ENCODE measurements around the gene PTGES3L. TPM values are rescaled to one million over a fixed set of nuclear protein-coding genes. Genes with fewer than 3 reads are reported as not detected.

Gene PTGES3L
- total and polyA plus RNA-seq, 2 of the 13 experiments (the other 11 are each of a cell fraction or from before 2014, with no cell fraction given), result 1.2 to 2.9 TPM

- TF ChIP-seq MTF2 (CRISPR knock-in tag; IDR thresholded peaks at IDR 0.05; ENCODE audit: borderline replicate concordance) (peak; percentile 72; the same call in 1 of the 2 replicates), STAT6 (CRISPR knock-in tag; IDR thresholded peaks at IDR 0.05; ENCODE audit: borderline replicate concordance) (0 out of 2 replicates have a peak, but pooled peaks have one; percentile 57), PHF20 (CRISPR knock-in tag; IDR thresholded peaks at IDR 0.05) (peak; percentile 50)
These were observed 41.2 kb upstream of the PTGES3L start (continued) for GRCh38 chr17:43020789-43021740.

GRCh38 chr17:43020030-43020621 is 40.2 kb upstream of the PTGES3L start:
- CTCF ChIA-PET (ENCODE audit: low intra/inter-chr PET ratio, low total read pairs), result no interaction called here
- H3K4me2 ChIP-seq (ENCODE audit: low read depth, low read length), result peak overlapping the region; percentile 80
- H3K27me3 ChIP-seq (ENCODE audit: control insufficient read depth in 1 of 2, insufficient read depth in 2 of 2, low read length in 2 of 2), result no peaks in the 10 kb centered on the region; a peak in 1 of 5 replicates
- BruUV-seq (replicated peaks), result no TSS peak
- H3K4me3 ChIP-seq (replicated peaks in 1 of 3; ENCODE audit: insufficient read depth in 1 of 3, low read depth in 2 of 3, low read length in 3 of 3), result peak overlapping the region in 2 of 3 experiments; percentile 4 to 100; a peak in 2 of 6 replicates
- no peaks in the 10 kb centered on the region for H4K20me1 ChIP-seq (ENCODE audit: insufficient read depth, low read length)
- peak; percentile 50 for FAIRE-seq
- in situ Hi-C loops (cut with HindIII; ENCODE audit: extremely low pct_ligation_motif_present, low pct_unique_long_range_greater_than_20kb), result no loop called here
- H3K79me2 ChIP-seq (ENCODE audit: insufficient read depth, low read length), result peaks cover 26% of the 10 kb centered on the region
- peak overlapping the region; percentile 39 for H3K9ac ChIP-seq (ENCODE audit: insufficient read depth, low read depth, low read length)
- peaks cover 19 to 46% of the 10 kb centered on the region in 2 experiments for H3K36me3 ChIP-seq (replicated peaks in 1 of 2; ENCODE audit: control insufficient read depth in 1 of 2, insufficient read depth in 2 of 2, low read length in 2 of 2)
- 76% methylated on average over 6 of the region's 6 CpGs for WGBS (ENCODE audit: low lambda C conversion rate)
- H3K27ac ChIP-seq (ENCODE audit: extremely low read length, insufficient read depth, low read length), result peak overlapping the region; percentile 39
- peaks cover 53% of the 10 kb centered on the region for H3K4me1 ChIP-seq (ENCODE audit: insufficient read depth, low read length)
- no peaks in the 10 kb centered on the region for H3K9me3 ChIP-seq (ENCODE audit: low read length)
- DNase-seq (ENCODE audit: low spot score), result no peak
- POLR2A ChIA-PET, result interaction anchor here (0.7 to 4.5 kb wide), 4 partner anchors 9 to 152 kb away, joined by 5 to 55 read pairs (median 12); partner anchors contain the start of genes NBR1 and RPL27
- no peak overlapping the region for H2AFZ ChIP-seq (ENCODE audit: low read length)
- ATAC-seq, result no peak
- intact Hi-C loops (cut with micrococcal nuclease; ENCODE audit: unreplicated experiment), result loop anchor here (5.0 kb wide), 2 partner anchors 192 to 312 kb away; partner anchors contain the start of gene TMEM106A
- TF ChIP-seq ATF4 (CRISPR knock-in tag; IDR thresholded peaks at IDR 0.05) (peak in 1 of 2 experiments; percentile 90; a peak in 2 of 4 replicates), FOXA1 (IDR thresholded peaks at IDR 0.05) (no peak), FOXA1 (CRISPR knock-in tag; IDR thresholded peaks at IDR 0.05) (0 out of 2 replicates have a peak, but pooled peaks have one; percentile 12), ZNF562 (CRISPR knock-in tag; IDR thresholded peaks at IDR 0.05; ENCODE audit: borderline replicate concordance) (no peak), EEA1 (CRISPR knock-in tag; IDR thresholded peaks at IDR 0.05; ENCODE audit: borderline replicate concordance) (no peak), MAF1 (CRISPR knock-in tag; IDR thresholded peaks at IDR 0.05; ENCODE audit: borderline replicate concordance) (no peak), MED1 (CRISPR knock-in tag; IDR thresholded peaks at IDR 0.05) (peak; percentile 27; the same call in 1 of the 2 replicates), SAP130 (CRISPR knock-in tag; IDR thresholded peaks at IDR 0.05; ENCODE audit: low read depth) (0 out of 2 replicates have a peak, but pooled peaks have one; percentile 15), ZFP91 (CRISPR knock-in tag; IDR thresholded peaks at IDR 0.05; ENCODE audit: borderline replicate concordance) (0 out of 2 replicates have a peak, but pooled peaks have one; percentile 28), ETV5 (CRISPR knock-in tag; IDR thresholded peaks at IDR 0.05; ENCODE audit: borderline replicate concordance) (peak; percentile 36; the same call in 1 of the 2 replicates), BORCS8-MEF2B (CRISPR knock-in tag; IDR thresholded peaks at IDR 0.05) (no peak), SYNCRIP (IDR thresholded peaks at IDR 0.05; ENCODE audit: insufficient read depth, low read depth, low read length) (no peak)

All from HepG2 (cell line).